Gastroesophageal sphincter (tissue), 3 donors: ENCODE measurements around the gene WDR64.

ENCODE experiments used
- CTCF ChIP-seq, 4 experiments: fragments of 200-600 bp in 2 of 4; fragments of 450-650 bp in 2 of 4; sonication (generic) in 1 of 4; IDR thresholded peaks; one replicate each; pipeline ENCODE4 v1.5.1; 2017 to 2019; ENCODE audit warnings: antibody characterized with exemption in 4 of 4, mild to moderate bottlenecking in 2 of 4, moderate library complexity in 2 of 4
- EP300 ChIP-seq: sonication (generic); formaldehyde crosslinking; IDR thresholded peaks from one replicate; pipeline ENCODE4 v1.6.1; 2017; ENCODE audit warnings: antibody characterized with exemption, mild to moderate bottlenecking
- POLR2AphosphoS5 ChIP-seq: sonication (generic); formaldehyde crosslinking; IDR thresholded peaks from one replicate; pipeline ENCODE4 v1.6.1; 2017; ENCODE audit warnings: antibody characterized with exemption

GRCh38 chr1:241789061-241789460 is 137.0 kb downstream of the WDR64 start:
- TF ChIP-seq EP300 (no peak), CTCF (IDR thresholded peaks at IDR 0.05) (no peak), POLR2AphosphoS5 (no peak)
